ENCODE data around the gene LEF1. TPM values are rescaled to one million over a fixed set of nuclear protein-coding genes. Genes with fewer than 3 reads are reported as not detected.

Gene LEF1
- total RNA-seq, 1 donor from 2014 or later, result 19.4 TPM

DNA sequence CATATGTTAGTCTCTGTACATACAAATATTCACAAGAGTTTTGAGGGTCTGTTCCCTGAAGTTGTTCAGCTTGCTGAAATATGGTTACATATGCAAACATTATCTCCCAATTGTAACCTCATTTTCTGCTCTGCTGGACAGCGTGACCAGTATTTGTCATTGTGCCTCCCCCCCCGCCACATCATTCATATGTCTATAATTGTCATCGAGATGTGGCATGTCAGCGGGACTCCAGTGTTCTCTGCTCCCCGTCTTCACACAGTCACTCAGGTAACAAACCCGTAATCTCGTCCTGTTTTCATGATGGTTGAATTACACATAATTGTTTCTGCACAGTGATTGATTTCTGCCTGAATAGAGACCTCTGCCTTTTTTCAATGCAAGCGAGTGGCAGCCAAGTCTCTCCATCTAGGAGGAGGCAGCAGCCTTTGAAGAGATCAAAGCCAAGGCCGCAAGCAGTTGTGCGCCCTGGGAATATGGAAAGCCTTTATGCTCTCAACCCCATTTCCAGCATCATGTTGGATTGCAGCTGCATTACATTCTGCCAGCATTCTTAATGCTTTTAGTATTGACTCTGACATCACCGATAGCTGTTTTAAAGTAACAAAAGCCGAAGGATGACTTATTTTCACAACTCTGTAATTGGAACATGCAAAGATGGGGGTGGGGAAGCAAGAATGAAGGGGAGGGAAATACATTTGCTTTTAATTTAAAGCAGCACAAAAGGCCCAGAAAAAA is 27.4 kb downstream of the LEF1 start:
- Histone ChIP-seq H3K9me3 (ENCODE audit: low read depth) (no peaks in the 10 kb centered on the region), H3K4me1 (peaks cover 35% of the 10 kb centered on the region), H3K4me2 (no peak overlapping the region), H3K4me3 (no peak overlapping the region), H3K36me3 (no peaks in the 10 kb centered on the region), H3K79me2 (ENCODE audit: low read depth) (no peaks in the 10 kb centered on the region), H3K9ac (no peak overlapping the region), H4K20me1 (ENCODE audit: low read depth) (no peaks in the 10 kb centered on the region), H3K27me3 (no peaks in the 10 kb centered on the region), H3K27ac (no peak overlapping the region), H3F3A (ENCODE audit: low read depth) (no peaks in the 10 kb centered on the region), H2AFZ (replicated peaks) (no peak overlapping the region)
- peaks cover 15% of the 10 kb centered on the region for H3K36me3 Mint-ChIP-seq
- DNase-seq (ENCODE audit: low spot score), result no peak
- H3K27me3 Mint-ChIP-seq (ENCODE audit: insufficient read depth, low read depth), result peaks cover 2% of the 10 kb centered on the region
- TF ChIP-seq, protein P1, sequence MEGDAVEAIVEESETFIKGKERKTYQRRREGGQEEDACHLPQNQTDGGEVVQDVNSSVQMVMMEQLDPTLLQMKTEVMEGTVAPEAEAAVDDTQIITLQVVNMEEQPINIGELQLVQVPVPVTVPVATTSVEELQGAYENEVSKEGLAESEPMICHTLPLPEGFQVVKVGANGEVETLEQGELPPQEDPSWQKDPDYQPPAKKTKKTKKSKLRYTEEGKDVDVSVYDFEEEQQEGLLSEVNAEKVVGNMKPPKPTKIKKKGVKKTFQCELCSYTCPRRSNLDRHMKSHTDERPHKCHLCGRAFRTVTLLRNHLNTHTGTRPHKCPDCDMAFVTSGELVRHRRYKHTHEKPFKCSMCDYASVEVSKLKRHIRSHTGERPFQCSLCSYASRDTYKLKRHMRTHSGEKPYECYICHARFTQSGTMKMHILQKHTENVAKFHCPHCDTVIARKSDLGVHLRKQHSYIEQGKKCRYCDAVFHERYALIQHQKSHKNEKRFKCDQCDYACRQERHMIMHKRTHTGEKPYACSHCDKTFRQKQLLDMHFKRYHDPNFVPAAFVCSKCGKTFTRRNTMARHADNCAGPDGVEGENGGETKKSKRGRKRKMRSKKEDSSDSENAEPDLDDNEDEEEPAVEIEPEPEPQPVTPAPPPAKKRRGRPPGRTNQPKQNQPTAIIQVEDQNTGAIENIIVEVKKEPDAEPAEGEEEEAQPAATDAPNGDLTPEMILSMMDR (IDR thresholded peaks at IDR 0.05), result no peak
- TF ChIP-seq EZH2 (IDR thresholded peaks at IDR 0.05) (no peak), EZH2phosphoT487 (IDR thresholded peaks at IDR 0.05) (no peak)
- peak overlapping the region; percentile 30 for H3K27ac Mint-ChIP-seq
- peak overlapping the region; percentile 73 for H3K4me3 Mint-ChIP-seq
- no peaks in the 10 kb centered on the region for H3K9me3 Mint-ChIP-seq
- H3K4me1 Mint-ChIP-seq, result peaks cover 79% of the 10 kb centered on the region

DNA sequence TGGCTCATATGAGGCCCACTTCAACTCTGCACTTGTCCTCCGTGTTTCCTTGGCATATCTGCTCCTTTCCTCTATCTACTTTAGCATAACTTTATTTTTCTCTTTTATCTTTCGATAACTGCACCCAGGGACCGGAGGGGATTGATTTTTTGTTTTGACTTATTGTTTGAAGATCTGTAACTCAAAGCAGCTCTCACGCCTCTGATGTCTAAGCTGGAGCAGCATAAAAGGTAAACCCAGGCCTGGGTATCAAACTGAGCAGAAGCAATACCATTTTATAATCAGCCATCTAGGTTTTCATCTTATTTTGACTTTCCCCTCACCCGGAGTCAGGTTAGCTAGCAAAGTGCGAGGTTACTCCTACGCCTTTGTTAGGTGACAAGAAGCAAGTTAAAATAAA is 28.4 kb downstream of the LEF1 start:
- Mint-ChIP-seq H3K4me3 (no peak overlapping the region), H3K36me3 (peaks cover 6% of the 10 kb centered on the region), H3K27me3 (ENCODE audit: insufficient read depth, low read depth) (peaks cover 2% of the 10 kb centered on the region), H3K4me1 (peaks cover 85% of the 10 kb centered on the region), H3K9me3 (no peaks in the 10 kb centered on the region), H3K27ac (peak overlapping the region; percentile 85)
- TF ChIP-seq EZH2phosphoT487 (IDR thresholded peaks at IDR 0.05) (no peak), EZH2 (IDR thresholded peaks at IDR 0.05) (no peak)
- TF ChIP-seq, protein P1 (IDR thresholded peaks at IDR 0.05), result no peak
- Histone ChIP-seq H3K36me3 (no peaks in the 10 kb centered on the region), H3K4me2 (no peak overlapping the region), H3K9ac (no peak overlapping the region), H3F3A (ENCODE audit: low read depth) (peaks cover 5% of the 10 kb centered on the region), H3K4me3 (no peak overlapping the region), H3K4me1 (peaks cover 43% of the 10 kb centered on the region), H3K9me3 (ENCODE audit: low read depth) (no peaks in the 10 kb centered on the region), H3K27ac (no peak overlapping the region), H3K27me3 (no peaks in the 10 kb centered on the region), H4K20me1 (ENCODE audit: low read depth) (no peaks in the 10 kb centered on the region), H2AFZ (replicated peaks) (no peak overlapping the region), H3K79me2 (ENCODE audit: low read depth) (no peaks in the 10 kb centered on the region)
- DNase-seq (ENCODE audit: low spot score), result no peak

DNA sequence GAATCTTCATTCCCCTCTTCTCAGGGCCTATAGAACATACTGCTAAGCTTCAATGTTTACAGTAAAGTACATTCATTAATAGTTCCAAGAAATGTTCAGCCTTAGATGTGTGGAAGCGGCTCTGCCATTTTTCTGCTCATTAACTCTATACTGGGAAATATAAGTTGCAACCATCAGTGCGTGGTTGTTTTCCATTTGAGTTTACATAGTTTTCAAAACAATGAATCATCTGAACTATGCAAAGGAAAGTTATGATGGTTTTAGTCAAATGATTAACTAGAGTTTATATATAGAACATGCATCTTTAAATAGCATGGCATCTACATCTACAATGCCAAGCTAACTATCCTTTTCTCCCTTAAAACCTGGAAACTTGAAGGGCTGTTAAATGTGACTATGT is 29.6 kb downstream of the LEF1 start:
- Histone ChIP-seq H3K79me2 (ENCODE audit: low read depth) (no peaks in the 10 kb centered on the region), H3K4me2 (no peak overlapping the region), H3K4me3 (no peak overlapping the region), H3K36me3 (no peaks in the 10 kb centered on the region), H3K9me3 (ENCODE audit: low read depth) (no peaks in the 10 kb centered on the region), H3K9ac (no peak overlapping the region), H3K27ac (no peak overlapping the region), H3F3A (ENCODE audit: low read depth) (peaks cover 15% of the 10 kb centered on the region), H3K4me1 (peaks cover 55% of the 10 kb centered on the region), H4K20me1 (ENCODE audit: low read depth) (no peaks in the 10 kb centered on the region), H3K27me3 (no peaks in the 10 kb centered on the region), H2AFZ (replicated peaks) (no peak overlapping the region)
- Mint-ChIP-seq H3K4me3 (no peak overlapping the region), H3K9me3 (no peaks in the 10 kb centered on the region), H3K27me3 (ENCODE audit: insufficient read depth, low read depth) (peaks cover 2% of the 10 kb centered on the region), H3K36me3 (peaks cover 6% of the 10 kb centered on the region), H3K27ac (no peak overlapping the region), H3K4me1 (peaks cover 89% of the 10 kb centered on the region)
- DNase-seq (ENCODE audit: low spot score), result no peak
- TF ChIP-seq EZH2phosphoT487 (IDR thresholded peaks at IDR 0.05), result no peak
- no peak for TF ChIP-seq EZH2 (IDR thresholded peaks at IDR 0.05)
- TF ChIP-seq, protein P1 (IDR thresholded peaks at IDR 0.05), result no peak

All from neural progenitor cell (in vitro differentiated cells).